ENCODE measurements around the gene SH3PXD2A. TPM values are rescaled to one million over a fixed set of nuclear protein-coding genes. Genes with fewer than 3 reads are reported as not detected.

The SH3PXD2A gene
- total and polyA plus RNA-seq, 2 of the 4 experiments (the other 2 are of a cell fraction), result 6.3 to 23.0 TPM

GRCh38 chr10:103679096-103679790 is 176.1 kb downstream of the SH3PXD2A start (continued):
- no peak for TF ChIP-seq CTCF (conservative IDR thresholded peaks at IDR 0.05; ENCODE audit: low read depth, low read length)

- WGBS, 2 experiments (ENCODE audit: extremely low coverage in 2 of 2, insufficient read length in 1 of 2), result 0% methylated on average over 5 of the region's 12 CpGs; no CpG with 5 or more reads in 1 of the 2 experiments
- peak overlapping the region; percentile 97 for H4K91ac ChIP-seq (ENCODE audit: insufficient read depth, low read depth, low read length)
- intact Hi-C loops (cut with micrococcal nuclease) (loop anchor here (5.0 kb wide), 1 partner anchor 61 kb away; no protein-coding TSS in a partner anchor), in situ Hi-C loops (cut with MboI; ENCODE audit: low sequenced_read_pairs) (no loop called here), dilution Hi-C loops (cut with HindIII; ENCODE audit: low sequenced_read_pairs, unreplicated experiment) (loop anchor here (10.0 kb wide), 1 partner anchor 63 kb away; no protein-coding TSS in a partner anchor)
- peaks cover 2% of the 10 kb centered on the region; the same call in 1 of the 2 replicates for H3K36me3 ChIP-seq (ENCODE audit: control insufficient read depth, insufficient read depth, low read length)
- ChIA-PET CTCF (interaction anchor here (0.9 kb wide), 1 partner anchor 17 kb away, joined by 3 read pairs; no protein-coding TSS in a partner anchor), POLR2A (ENCODE audit: unreplicated experiment) (interaction anchor here (0.5 to 0.7 kb wide), 6 partner anchors 12 to 252 kb away, joined by 3 to 7 read pairs (median 5); no protein-coding TSS in a partner anchor)
- H2BK120ac ChIP-seq (ENCODE audit: low read depth, low read length), result peak overlapping the region; percentile 89
- peak overlapping the region; percentile 89; the same call in 2 of the 3 replicates for H2BK15ac ChIP-seq (ENCODE audit: low read depth, low read length)
- DNase-seq, result peak; percentile 100
- peak overlapping the region; percentile 100 for H2AK9ac ChIP-seq (replicated peaks; ENCODE audit: low read depth, low read length, poor library complexity)
- H3K9ac ChIP-seq (ENCODE audit: low read depth, low read length), result peak overlapping the region; percentile 85
- H3K9me1 ChIP-seq (ENCODE audit: insufficient read depth, low read length), result peaks cover 15% of the 10 kb centered on the region
- H3K23ac ChIP-seq (ENCODE audit: low read depth, low read length), result peak overlapping the region; percentile 95; the same call in 1 of the 2 replicates
- peak overlapping the region; percentile 98 for H4K8ac ChIP-seq (ENCODE audit: low read depth in 2 of 2, low read length in 2 of 2)
- H2AK5ac ChIP-seq (ENCODE audit: low read depth, low read length), result peak overlapping the region; percentile 99
- peak overlapping the region; percentile 97 for H3K56ac ChIP-seq (ENCODE audit: extremely low read depth, insufficient read depth, low read length)
- H3K27ac ChIP-seq (ENCODE audit: insufficient read depth, low read length), result peak overlapping the region; percentile 91
- H4K5ac ChIP-seq (ENCODE audit: low read depth, low read length), result peak overlapping the region; percentile 91
- H3K14ac ChIP-seq (replicated peaks; ENCODE audit: low read depth, low read length), result peak overlapping the region; percentile 98
- BruUV-seq (replicated peaks), result no TSS peak
- peaks cover 30 to 55% of the 10 kb centered on the region in 2 experiments for H3K79me1 ChIP-seq (ENCODE audit: low read depth in 1 of 2, low read length in 2 of 2)
- H3K4me3 ChIP-seq (ENCODE audit: insufficient read depth, low read depth, low read length), result peak overlapping the region; percentile 46
- peak; percentile 90 for ATAC-seq (ENCODE audit: low read depth)
- H3K4ac ChIP-seq (ENCODE audit: low read depth, low read length), result peak overlapping the region; percentile 98
- H3K27me3 ChIP-seq (ENCODE audit: control insufficient read depth, insufficient read depth, low read length), result no peaks in the 10 kb centered on the region
- H2AFZ ChIP-seq (replicated peaks; ENCODE audit: low read length, poor library complexity), result peak overlapping the region; percentile 86
- H3K4me1 ChIP-seq (ENCODE audit: control insufficient read depth, insufficient read depth, low read length), result peaks cover 22% of the 10 kb centered on the region
- peak overlapping the region; percentile 78 for H3K4me2 ChIP-seq (ENCODE audit: low read depth, low read length)
- H4K20me1 ChIP-seq (ENCODE audit: insufficient read depth, low read length), result no peaks in the 10 kb centered on the region
- H3K9me3 ChIP-seq (ENCODE audit: control insufficient read depth, insufficient read depth, low read length), result no peaks in the 10 kb centered on the region
- peak overlapping the region; percentile 94 for H2BK5ac ChIP-seq (ENCODE audit: low read depth, low read length, poor library complexity, severe bottlenecking)
- peak overlapping the region; percentile 81 for H3K18ac ChIP-seq (ENCODE audit: low read depth, low read length)
- H2BK20ac ChIP-seq (ENCODE audit: low read depth, low read length), result peak overlapping the region; percentile 78
- TF ChIP-seq POLR2A (IDR thresholded peaks at IDR 0.05; ENCODE audit: low read depth, low read length) (no peak), CEBPB (IDR thresholded peaks at IDR 0.05; ENCODE audit: low read depth, low read length) (peak; percentile 89), BHLHE40 (IDR thresholded peaks at IDR 0.05; ENCODE audit: low read depth, low read length) (peak; percentile 99), ELK1 (IDR thresholded peaks at IDR 0.05; ENCODE audit: borderline replicate concordance, low read depth, low read length) (no peak), RFX5 (IDR thresholded peaks at IDR 0.05; ENCODE audit: low read depth, low read length) (0 out of 2 replicates have a peak, but pooled peaks have one; percentile 11), MXI1 (IDR thresholded peaks at IDR 0.05; ENCODE audit: borderline replicate concordance, low read depth, low read length) (peak; percentile 61; the same call in 1 of the 2 replicates), FOS (IDR thresholded peaks at IDR 0.05; ENCODE audit: low read depth, low read length) (peak; percentile 57; the same call in 1 of the 2 replicates), NFE2L2 (IDR thresholded peaks at IDR 0.05; ENCODE audit: low read depth, low read length) (no peak), CTCF (conservative IDR thresholded peaks at IDR 0.05; ENCODE audit: low read depth, low read length) (no peak)
Measured at GRCh38 chr10:103678178-103678526, 177.2 kb downstream of the SH3PXD2A start.
